Astrocyte of the spinal cord (primary cell): ENCODE measurements around the gene SLC1A2.
A peak's percentile ranks its signal among the peaks of the same experiment; 100 is the strongest.

ENCODE experiments used
- DNase-seq: peaks from one replicate; pipeline ENCODE4 v3.0.0; 2011; ENCODE audit warnings: low read depth, low spot score
- H3K4me3 ChIP-seq: 2 replicates; pipeline ENCODE4 v1.5.1; 2011; ENCODE audit warnings: low read depth, mild to moderate bottlenecking, low read length, moderate library complexity
- CTCF ChIP-seq: IDR thresholded peaks from 2 replicates; pipeline ENCODE4 v1.5.1; 2012; ENCODE audit warnings: low read depth, mild to moderate bottlenecking, low read length, inconsistent platforms
- in situ Hi-C: cut with HindIII; loops from 2 replicates; pipeline ENCODE4 v1.10.0; 2017; ENCODE audit warnings: low sequenced_read_pairs

SLC1A2 gene

GRCh38 chr11:35304900-35305460, 114.4 kb downstream of the SLC1A2 start:
- TF ChIP-seq CTCF: no peak
- in situ Hi-C loops: no loop called here
- H3K4me3 ChIP-seq: no peak overlapping the region
- DNase-seq: no peak

- in situ Hi-C loops: no loop called here
- TF ChIP-seq CTCF: no peak
- peak; percentile 74 for DNase-seq
These were observed 115.0 kb downstream of the SLC1A2 start for GRCh38 chr11:35304386-35304775.

GRCh38 chr11:35303596-35304385, 115.6 kb downstream of the SLC1A2 start:
- in situ Hi-C loops: no loop called here
- H3K4me3 ChIP-seq: no peak overlapping the region
- no peak for TF ChIP-seq CTCF
- peak; percentile 44 for DNase-seq

More at GRCh38 chr11:35304386-35304775, 115.0 kb downstream of the SLC1A2 start:
- H3K4me3 ChIP-seq: no peak overlapping the region

- TF ChIP-seq CTCF: no peak
- DNase-seq: no peak
- H3K4me3 ChIP-seq: no peak overlapping the region
- in situ Hi-C loops: no loop called here
These were observed 117.0 kb downstream of the SLC1A2 start for GRCh38 chr11:35302398-35302797.

GRCh38 chr11:35298369-35298768, 121.0 kb downstream of the SLC1A2 start:
- H3K4me3 ChIP-seq: no peak overlapping the region
- no peak for DNase-seq
- TF ChIP-seq CTCF: no peak
- in situ Hi-C loops: no loop called here

GRCh38 chr11:35295751-35296150, 123.6 kb downstream of the SLC1A2 start:
- no peak for DNase-seq
- TF ChIP-seq CTCF: no peak
- in situ Hi-C loops: no loop called here
- H3K4me3 ChIP-seq: no peak overlapping the region
